DOHH2 (cell line): Measurements from ENCODE around the gene CDKN1C.
A peak's percentile ranks its signal among the peaks of the same experiment; 100 is the strongest.

Experiments
- H3F3A ChIP-seq: fragments of 200-600 bp; sonication (generic), shearing (Covaris generic); 2 replicates; pipeline ENCODE4 v1.6.0; 2016; ENCODE audit warnings: antibody characterized with exemption, mild to moderate bottlenecking; ENCODE audit not compliant: control insufficient read depth, insufficient read depth
- H3K27ac ChIP-seq: fragments of 200-600 bp; sonication (generic); 2 replicates; pipeline ENCODE4 v1.5.1; 2014; ENCODE audit warnings: low read depth, mild to moderate bottlenecking, low read length, moderate library complexity
- H3K27me3 ChIP-seq: fragments of 200-600 bp; sonication (generic); 2 replicates; pipeline ENCODE4 v1.6.1; 2014; ENCODE audit warnings: mild to moderate bottlenecking, low read length, mixed read lengths; ENCODE audit not compliant: control insufficient read depth
- H3K36me3 ChIP-seq: fragments of 200-600 bp; sonication (generic); 2 replicates; pipeline ENCODE4 v1.6.1; 2014; ENCODE audit warnings: mild to moderate bottlenecking, low read length, moderate library complexity, mixed read lengths; ENCODE audit not compliant: control insufficient read depth
- H3K4me1 ChIP-seq: fragments of 200-600 bp; sonication (generic); 2 replicates; pipeline ENCODE4 v1.6.1; 2014; ENCODE audit warnings: mild to moderate bottlenecking, low read length, mixed read lengths; ENCODE audit not compliant: control insufficient read depth
- H3K4me2 ChIP-seq: fragments of 200-600 bp; sonication (generic); 2 replicates; pipeline ENCODE4 v1.6.0; 2014; ENCODE audit warnings: mild to moderate bottlenecking, low read length, moderate library complexity
- H3K4me3 ChIP-seq: fragments of 200-600 bp; sonication (generic); 2 replicates; pipeline ENCODE4 v1.5.1; 2014; ENCODE audit warnings: mild to moderate bottlenecking, low read length, mixed read lengths
- H3K79me2 ChIP-seq: fragments of 200-600 bp; sonication (generic); 2 replicates; pipeline ENCODE4 v1.6.1; 2014; ENCODE audit warnings: mild to moderate bottlenecking, low read length, mixed read lengths; ENCODE audit not compliant: control insufficient read depth
- H3K9me2 ChIP-seq: fragments of 200-600 bp; sonication (generic); replicated peaks from 2 replicates; pipeline ENCODE4 v1.6.1; 2014; ENCODE audit warnings: mild to moderate bottlenecking, low read length, mixed read lengths; ENCODE audit not compliant: control insufficient read depth
- H3K9me3 ChIP-seq: fragments of 200-600 bp; sonication (generic); 2 replicates; pipeline ENCODE4 v1.6.1; 2014; ENCODE audit warnings: antibody characterized with exemption, low read length, mixed read lengths; ENCODE audit not compliant: control insufficient read depth, insufficient read depth
- H4K20me1 ChIP-seq: fragments of 200-600 bp; sonication (generic); 2 replicates; pipeline ENCODE4 v1.6.0; 2014; ENCODE audit warnings: low read depth, mild to moderate bottlenecking, antibody characterized with exemption, low read length, moderate library complexity; ENCODE audit not compliant: control insufficient read depth, insufficient read depth
- EZH2phosphoT487 ChIP-seq: fragments of 200-600 bp; sonication (generic); IDR thresholded peaks from 2 replicates; pipeline ENCODE4 v1.6.1; 2017; ENCODE audit warnings: borderline replicate concordance, mild to moderate bottlenecking, antibody characterized with exemption, low read length, moderate library complexity, mixed read lengths
- TF ChIP-seq, protein P1 (sequence below): fragments of 200-600 bp; sonication (generic); IDR thresholded peaks from one replicate; pipeline ENCODE4 v1.5.1; 2014; ENCODE audit warnings: antibody characterized with exemption, mild to moderate bottlenecking, low read depth, low read length; ENCODE audit not compliant: poor library complexity, severe bottlenecking

The CDKN1C gene

DNA sequence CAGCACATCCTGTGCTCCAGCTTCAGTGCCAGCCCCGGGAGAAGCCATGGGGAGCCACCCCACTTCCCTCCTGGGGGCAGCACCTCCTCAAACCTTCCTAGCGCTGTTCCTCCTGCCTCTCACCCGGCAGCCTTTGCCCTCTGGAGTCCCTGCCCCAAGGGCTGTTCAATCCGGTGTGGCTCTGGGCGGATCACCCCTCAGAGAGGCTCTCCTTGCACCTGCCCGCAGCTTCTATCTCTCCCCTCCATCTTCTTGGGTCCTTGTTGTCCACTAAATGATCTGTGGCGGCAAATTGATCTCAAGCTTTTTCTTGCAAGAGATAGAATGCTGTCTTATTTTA lies 18.1 kb upstream of the CDKN1C start:
- Histone ChIP-seq H3K4me3 (no peak overlapping the region), H4K20me1 (no peaks in the 10 kb centered on the region)

DNA sequence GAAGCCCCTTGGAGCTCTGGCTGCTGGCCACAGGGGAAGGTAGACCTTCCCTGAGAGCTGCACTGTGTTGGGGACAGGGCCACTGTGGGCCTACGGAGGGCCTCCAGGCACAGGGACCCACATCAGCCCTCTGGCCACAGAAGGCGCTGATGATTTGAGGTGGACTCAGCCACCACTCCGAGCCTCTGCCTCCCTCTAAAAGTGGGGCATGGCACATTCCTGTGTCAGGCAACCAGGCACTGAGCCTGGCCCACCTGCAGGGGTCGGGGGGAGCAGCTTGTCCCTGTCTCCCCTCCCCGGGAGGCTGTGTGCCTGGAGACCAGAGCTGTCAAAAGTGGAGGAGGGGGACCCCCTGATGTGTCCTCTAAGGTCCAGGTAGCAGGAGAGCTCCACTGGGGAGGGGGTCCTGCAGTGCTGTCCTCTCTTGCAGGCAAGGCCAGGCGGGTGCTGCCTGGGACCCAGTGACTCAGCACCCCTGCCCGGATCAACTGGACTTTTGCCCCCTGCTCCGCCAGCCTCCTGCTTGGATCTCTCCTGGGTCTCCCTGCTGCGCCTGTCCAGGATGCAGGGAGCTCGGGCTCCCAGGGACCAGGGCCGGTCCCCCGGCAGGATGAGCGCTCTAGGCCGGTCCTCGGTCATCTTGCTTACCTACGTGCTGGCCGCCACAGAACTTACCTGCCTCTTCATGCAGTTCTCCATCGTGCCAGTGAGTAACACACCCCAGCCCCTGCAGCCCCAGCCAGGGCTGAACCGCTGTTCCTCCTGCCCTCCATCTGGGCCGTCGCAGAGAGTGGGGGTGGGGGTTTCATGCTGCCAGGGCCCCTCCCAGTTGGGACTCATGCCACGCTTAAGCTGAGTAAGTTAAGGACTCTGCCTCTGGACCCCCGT lies 17.5 kb upstream of the CDKN1C start:
- Histone ChIP-seq H3F3A (no peaks in the 10 kb centered on the region), H3K9me2 (no peaks in the 10 kb centered on the region), H3K27me3 (0 out of 2 replicates have a peak, but pooled peaks cover 7% of the 10 kb centered on the region), H3K4me3 (peak overlapping the region; percentile 90), H4K20me1 (no peaks in the 10 kb centered on the region), H3K27ac (no peak overlapping the region), H3K36me3 (no peaks in the 10 kb centered on the region), H3K9me3 (no peaks in the 10 kb centered on the region), H3K79me2 (no peaks in the 10 kb centered on the region), H3K4me1 (peaks cover 14% of the 10 kb centered on the region), H3K4me2 (peak overlapping the region; percentile 98)
- TF ChIP-seq, protein P1, sequence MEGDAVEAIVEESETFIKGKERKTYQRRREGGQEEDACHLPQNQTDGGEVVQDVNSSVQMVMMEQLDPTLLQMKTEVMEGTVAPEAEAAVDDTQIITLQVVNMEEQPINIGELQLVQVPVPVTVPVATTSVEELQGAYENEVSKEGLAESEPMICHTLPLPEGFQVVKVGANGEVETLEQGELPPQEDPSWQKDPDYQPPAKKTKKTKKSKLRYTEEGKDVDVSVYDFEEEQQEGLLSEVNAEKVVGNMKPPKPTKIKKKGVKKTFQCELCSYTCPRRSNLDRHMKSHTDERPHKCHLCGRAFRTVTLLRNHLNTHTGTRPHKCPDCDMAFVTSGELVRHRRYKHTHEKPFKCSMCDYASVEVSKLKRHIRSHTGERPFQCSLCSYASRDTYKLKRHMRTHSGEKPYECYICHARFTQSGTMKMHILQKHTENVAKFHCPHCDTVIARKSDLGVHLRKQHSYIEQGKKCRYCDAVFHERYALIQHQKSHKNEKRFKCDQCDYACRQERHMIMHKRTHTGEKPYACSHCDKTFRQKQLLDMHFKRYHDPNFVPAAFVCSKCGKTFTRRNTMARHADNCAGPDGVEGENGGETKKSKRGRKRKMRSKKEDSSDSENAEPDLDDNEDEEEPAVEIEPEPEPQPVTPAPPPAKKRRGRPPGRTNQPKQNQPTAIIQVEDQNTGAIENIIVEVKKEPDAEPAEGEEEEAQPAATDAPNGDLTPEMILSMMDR: no peak
- no peak for TF ChIP-seq EZH2phosphoT487

More for the DNA sequence above, 18.1 kb upstream of the CDKN1C start:
- H3K4me1 ChIP-seq: peaks cover 14% of the 10 kb centered on the region
- H3K9me3 ChIP-seq: no peaks in the 10 kb centered on the region
- H3K4me2 ChIP-seq: no peak overlapping the region
- no peak overlapping the region for H3K27ac ChIP-seq
- H3F3A ChIP-seq: no peaks in the 10 kb centered on the region
- no peaks in the 10 kb centered on the region for H3K36me3 ChIP-seq
- TF ChIP-seq, protein P1: no peak
- no peak for TF ChIP-seq EZH2phosphoT487
- H3K9me2 ChIP-seq: no peaks in the 10 kb centered on the region
- H3K79me2 ChIP-seq: no peaks in the 10 kb centered on the region
- 0 out of 2 replicates have a peak, but pooled peaks cover 6% of the 10 kb centered on the region for H3K27me3 ChIP-seq

DNA sequence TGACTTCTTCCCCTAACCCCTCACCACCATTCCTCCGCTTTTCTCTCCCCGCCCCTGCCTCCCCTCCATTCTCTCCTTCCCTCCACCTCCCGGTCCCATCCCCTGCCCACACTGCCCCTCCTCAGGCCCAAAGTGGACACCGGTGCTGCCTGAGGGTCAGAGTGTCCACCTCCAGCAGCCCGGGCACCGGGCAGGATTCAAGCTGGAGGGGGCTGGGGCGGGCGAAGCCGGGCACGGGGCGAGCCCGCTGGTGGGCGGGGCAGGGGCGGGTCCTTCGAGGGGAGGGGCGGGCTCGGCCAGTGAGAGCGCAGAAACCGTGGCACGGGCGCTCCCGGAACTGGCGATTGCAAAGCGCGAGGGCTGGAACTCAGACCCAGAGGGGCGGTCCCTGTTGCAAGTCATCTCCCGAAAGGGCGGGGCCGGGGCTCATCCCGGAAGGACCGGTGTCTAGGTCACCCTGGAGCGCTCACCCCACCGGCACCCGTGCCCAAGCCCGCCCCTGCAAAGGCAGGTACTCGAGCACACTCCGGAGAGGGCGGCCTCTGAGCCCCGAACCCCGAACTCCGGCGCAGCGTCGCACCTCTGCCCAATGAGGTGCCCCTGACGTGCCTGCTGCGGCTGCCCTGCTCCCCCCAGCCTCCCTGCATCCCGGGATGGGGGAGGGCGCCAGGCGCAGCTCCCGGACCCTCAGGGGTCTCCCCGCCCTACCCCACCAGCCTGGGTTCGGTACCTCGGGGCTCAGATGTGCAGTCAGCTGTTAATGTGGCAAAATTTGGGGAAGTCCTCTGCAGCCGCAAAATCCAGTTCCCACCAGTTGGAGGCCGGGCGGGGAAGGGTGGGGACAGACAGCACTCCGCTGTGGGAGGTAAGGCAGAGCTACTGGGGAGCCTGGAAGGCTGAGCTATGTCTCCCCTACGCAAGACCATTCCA lies 16.5 kb upstream of the CDKN1C start:
- H3K9me2 ChIP-seq: no peaks in the 10 kb centered on the region
- no peaks in the 10 kb centered on the region for H3K9me3 ChIP-seq
- peaks cover 14% of the 10 kb centered on the region for H3K4me1 ChIP-seq
- TF ChIP-seq, protein P1: no peak
- TF ChIP-seq EZH2phosphoT487: no peak
- peak overlapping the region; percentile 98 for H3K4me2 ChIP-seq
- no peaks in the 10 kb centered on the region for H3K36me3 ChIP-seq
- H3K27ac ChIP-seq: 0 out of 2 replicates have a peak overlapping the region, but pooled peaks have one; percentile 12
- H3K4me3 ChIP-seq: peak overlapping the region; percentile 90
- no peaks in the 10 kb centered on the region for H3K79me2 ChIP-seq
- H4K20me1 ChIP-seq: no peaks in the 10 kb centered on the region
- no peaks in the 10 kb centered on the region for H3F3A ChIP-seq
- 0 out of 2 replicates have a peak, but pooled peaks cover 7% of the 10 kb centered on the region for H3K27me3 ChIP-seq
